GM19035 (cell line): ENCODE measurements around the gene ANKS1B.
"Not testable (repeated sequence)": the region's sequence is repeated elsewhere in the genome, so short reads cannot be mapped to it uniquely, and the experiment has no call there.

Experiments used
- ATAC-seq: cut with Tn5 transposase; IDR thresholded peaks from one replicate; pipeline ENCODE4 v1.9.1; 2021; ENCODE audit not compliant: unreplicated experiment

Gene ANKS1B

DNA sequence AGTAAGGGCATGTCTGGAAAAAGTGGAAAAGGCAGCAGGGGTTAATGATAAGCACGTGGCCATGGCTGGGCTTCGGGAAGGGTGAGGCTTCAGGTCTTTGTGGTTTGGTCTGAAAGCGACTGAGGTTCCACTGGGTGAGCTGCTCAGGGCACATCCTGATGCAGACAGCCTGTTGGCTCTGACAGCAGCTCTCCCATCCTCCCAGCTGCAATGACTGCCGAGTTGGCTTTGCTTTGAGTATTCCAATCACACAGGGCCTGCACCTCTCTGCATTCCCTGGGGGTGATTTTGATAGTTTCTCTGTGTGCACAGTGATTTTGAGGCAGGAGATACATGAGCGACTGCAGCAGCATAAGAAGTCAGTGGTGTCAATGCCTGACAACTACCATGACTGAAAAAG, 948.9 kb downstream of the ANKS1B start:
- no peak for ATAC-seq

DNA sequence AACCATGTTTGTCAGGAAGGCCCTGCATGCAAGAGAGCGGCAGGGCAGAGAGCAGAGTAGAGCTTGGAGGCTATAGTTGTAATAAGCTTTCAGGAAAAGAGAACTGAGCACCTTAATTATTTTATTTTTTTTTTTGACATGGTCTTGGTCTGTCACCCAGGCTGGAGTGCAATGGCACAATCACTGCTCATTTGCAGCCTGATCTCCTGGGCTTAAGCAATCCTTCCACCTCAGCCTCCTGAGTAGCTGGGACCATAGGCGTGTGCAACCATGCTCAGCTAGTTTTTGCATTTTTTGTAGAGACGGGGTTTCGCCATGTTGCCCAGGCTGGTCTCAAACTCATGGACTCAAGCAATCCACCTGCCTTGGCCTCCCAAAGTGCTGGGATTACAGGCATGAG, 950.5 kb downstream of the ANKS1B start:
- ATAC-seq, result not testable (repeated sequence)

DNA sequence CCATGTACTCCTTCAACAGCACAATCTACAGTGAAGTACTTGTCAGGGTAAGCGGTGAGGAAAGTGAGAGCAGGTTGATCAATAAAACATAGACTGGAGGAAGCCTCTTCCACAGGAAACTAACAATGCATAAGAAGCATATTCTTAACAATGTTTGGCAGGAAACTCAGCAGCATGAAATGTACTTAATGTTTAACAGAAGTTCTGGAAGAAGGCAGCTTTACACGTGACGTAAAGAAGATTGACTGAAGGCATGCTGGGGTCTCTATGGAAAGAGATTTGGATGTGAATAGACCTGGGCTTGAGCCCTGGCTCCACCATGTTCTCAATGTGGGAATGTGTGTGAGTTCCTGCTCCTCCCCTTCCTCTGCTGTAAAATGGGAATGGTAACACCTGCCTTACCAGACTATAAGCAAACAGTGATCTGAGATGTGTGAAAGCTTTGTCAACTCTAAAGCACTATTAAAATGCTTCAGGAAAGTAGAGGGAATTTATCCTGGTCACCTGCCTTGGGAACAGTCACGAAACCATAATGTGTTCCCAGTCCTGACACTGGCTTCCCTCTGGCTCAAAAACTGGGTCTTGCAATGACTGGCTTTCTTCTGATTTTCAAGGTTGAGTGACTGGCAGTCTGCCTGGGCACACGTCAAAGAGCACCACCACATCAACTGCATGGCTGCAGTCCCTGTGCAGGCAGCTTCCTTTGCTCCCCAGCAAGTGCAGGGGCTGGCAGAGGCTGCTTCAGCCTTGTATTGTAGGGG, 955.0 kb downstream of the ANKS1B start:
- no peak for ATAC-seq

DNA sequence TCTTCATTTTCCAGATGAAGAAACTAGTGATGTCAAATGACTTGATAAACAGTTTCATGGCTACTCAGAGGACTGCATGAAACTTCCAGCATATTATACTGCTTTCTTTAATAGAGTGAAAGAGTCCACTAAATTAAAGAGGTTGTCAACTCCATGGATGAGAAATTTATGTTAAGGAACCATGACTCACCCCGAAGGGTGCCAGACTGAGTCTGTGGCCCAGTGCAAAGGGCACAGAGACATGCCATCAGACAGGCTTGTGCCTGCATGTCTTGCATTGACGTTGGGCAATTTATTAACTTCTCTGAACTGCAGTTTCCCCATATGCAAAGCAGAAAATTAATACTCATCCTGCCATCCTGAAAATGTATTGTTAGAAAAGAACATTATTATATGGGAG, 957.3 kb downstream of the ANKS1B start:
- ATAC-seq, result no peak

DNA sequence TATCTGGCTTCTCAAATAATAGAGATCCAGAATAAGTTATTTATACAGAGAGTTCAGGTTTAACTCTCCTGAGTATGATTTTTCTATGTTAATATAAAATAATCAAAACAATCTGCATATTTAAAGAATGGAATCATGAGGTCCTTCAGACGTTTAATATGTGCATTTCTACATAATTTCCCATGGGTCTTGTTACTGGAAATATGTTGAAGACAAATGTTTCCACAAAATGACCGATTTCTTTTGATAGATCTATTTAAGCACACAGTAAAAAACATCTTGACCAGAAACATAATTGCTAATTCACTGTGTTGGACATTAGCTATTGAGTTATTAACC, 957.7 kb downstream of the ANKS1B start:
- ATAC-seq, result no peak

DNA sequence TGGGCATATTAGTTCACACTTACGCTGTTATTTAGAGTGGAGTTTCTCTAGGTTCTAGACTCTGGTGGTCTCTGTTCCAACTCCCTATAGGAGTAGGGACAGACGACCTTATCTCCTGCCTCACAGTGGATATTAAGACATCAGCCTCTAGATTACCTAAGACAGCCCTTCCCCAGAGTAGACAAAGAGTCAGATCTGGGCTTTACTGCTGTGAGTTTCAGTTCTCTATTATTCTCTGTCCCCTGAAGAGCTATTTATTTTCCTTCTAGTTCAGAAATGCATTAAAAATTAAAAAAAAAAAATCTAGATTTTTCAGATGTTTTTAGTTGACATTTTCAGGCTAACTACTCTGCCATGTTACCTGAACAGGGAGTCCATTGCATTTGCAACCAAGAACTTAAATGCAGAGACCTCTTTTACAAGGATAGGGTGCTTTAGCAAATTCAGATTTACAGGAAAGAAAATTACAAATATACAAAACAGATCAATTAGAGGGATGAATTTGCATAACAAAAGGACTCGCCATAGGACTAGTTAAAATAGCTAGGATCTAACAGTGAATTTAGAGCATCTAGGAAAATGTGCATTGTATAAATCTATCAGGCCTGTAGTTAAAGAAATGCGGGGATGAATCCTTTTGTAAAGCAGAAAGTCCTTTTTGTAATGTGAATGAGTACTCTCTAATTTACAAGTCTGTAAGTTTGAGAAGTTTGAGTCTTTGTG, 958.2 kb downstream of the ANKS1B start:
- ATAC-seq, result no peak

DNA sequence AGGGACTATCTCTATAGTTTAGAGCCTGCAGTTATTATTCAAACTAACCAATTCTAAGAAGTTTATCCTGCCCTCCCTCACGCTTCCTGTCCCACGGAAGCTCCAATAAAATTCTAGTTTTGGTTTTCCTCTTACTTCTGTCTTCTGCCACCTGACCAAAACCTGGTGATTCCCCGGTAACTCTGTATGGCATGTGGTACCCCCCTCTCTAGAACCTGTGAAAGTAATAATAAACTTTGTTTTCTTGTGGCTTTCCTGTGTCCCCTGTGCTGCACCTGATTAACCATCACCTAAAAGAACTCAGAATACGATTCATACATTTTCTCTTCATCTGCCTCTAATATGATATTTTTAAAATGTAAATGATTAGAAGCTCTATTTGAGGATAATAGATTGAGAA, 959.9 kb downstream of the ANKS1B start:
- ATAC-seq, result no peak

DNA sequence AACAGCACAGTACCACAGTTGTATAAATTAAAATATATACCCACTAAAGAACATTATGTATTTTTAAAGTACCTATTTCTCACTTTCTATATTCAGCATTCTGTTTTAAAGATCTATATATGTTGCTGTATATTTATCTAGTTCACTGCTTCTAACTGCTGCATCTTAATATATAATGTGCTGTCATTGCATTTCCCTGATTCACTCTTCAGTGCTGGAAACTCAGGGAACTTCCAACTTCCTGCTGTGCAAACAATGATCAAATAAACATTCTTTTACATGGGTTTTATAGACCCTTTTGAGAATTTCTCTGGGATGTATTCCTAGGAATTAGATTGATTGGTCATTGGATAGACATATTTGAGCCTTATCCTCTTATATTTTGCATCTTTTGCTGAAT, 960.5 kb downstream of the ANKS1B start:
- ATAC-seq, result no peak

DNA sequence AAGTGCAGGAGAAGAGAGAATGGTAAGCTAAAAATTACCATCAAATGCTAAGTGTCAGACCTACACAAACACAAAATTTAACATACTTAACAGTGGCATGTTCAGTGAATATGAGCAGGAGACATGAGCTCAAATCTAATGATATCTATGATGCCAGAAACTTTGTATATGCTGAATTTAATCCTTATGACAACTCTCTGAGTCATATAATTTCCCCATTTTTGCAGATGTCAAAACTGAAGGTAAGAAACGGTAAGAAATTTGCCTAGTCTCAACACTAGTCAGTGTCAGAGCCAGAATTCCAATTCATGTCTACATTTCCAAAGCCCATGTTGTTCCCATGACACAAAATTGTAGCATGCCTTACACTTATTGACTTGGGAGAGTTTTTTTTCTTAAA, 963.9 kb downstream of the ANKS1B start:
- ATAC-seq, result no peak

DNA sequence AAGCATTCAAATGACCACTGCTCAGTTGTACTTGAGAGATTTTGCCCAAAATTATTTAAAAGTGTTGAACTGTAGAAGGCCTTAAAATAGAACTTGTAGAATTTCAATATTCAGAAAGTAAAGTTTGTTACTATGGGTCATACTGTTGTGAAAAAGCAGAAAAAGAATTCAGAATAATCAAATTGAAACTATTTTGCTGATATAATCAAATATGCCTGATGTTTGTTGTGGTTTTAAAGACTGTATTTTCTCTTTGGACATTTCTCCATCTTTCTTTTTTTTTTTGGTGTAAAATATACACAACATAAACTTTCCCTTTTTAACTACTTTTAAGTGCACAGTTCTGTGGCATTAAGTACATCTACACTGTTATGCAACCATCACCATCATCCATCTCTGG, 964.9 kb downstream of the ANKS1B start:
- ATAC-seq, result no peak

DNA sequence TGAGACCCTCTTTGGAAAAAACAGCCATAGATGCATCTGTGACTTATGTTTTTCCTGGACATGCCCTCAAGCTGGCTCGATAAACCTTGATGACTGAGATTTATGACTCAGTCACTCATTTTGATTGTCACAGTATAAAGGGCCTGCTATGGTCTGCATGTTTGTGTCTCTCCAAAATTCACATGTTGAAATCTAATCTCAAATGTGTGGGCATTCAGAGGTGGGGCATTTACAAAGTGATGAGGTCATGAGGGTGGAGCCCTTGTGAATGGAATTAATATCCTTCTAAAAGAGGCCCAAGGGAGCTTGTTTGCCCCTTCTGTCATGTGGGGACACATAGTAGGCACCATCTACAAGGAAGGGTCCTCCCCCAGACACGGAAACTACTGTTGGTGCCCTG, 966.8 kb downstream of the ANKS1B start:
- no peak for ATAC-seq

DNA sequence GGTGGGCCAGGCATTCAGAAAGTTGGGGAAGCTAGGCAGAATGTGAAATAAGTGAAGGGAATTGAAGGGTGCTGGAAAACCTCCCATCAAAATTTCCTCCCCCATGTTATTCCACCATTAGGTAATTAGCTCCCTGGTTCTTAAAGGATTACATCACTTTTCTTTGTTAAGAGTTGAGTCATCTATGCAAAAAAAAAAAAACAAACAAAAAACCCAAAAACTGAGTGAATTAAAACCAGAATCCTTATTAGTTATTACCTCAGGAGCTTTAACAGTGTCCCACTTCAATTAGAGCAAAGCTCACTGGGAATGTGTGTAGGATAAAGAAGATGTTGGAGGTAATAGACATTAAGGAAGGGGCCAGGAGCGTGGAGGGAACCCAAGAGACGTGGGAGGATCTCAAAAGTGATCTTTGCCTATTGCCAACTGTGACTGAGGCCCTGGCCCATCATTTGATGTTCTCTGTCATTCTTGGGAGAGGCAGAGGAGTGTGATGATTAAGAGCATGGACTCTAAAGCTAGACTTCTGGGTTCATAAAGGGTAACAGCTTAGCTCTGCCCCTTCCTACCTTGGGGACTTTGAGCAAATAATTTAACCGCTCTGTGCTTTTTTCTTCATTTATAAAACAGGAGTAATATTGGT, 975.0 kb downstream of the ANKS1B start:
- ATAC-seq, result no peak

DNA sequence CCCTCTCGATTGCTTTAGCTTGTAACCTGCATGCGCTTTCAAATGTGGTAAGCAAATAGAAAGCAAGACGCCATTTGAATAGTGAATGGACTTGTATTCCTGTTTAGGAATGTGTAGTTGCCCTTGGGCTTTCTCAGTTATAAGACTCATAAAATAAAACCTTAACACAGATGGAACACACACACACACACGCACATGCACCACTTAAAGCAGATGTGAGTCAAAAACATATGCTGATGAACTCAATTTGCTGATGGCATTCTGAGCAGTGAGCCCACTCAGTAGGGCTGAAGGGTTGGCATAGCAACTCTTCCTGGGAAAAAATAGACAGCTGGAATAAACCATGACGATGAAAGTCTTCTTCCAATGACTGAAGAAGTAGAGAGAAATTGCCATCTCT, 979.1 kb downstream of the ANKS1B start:
- ATAC-seq, result no peak

DNA sequence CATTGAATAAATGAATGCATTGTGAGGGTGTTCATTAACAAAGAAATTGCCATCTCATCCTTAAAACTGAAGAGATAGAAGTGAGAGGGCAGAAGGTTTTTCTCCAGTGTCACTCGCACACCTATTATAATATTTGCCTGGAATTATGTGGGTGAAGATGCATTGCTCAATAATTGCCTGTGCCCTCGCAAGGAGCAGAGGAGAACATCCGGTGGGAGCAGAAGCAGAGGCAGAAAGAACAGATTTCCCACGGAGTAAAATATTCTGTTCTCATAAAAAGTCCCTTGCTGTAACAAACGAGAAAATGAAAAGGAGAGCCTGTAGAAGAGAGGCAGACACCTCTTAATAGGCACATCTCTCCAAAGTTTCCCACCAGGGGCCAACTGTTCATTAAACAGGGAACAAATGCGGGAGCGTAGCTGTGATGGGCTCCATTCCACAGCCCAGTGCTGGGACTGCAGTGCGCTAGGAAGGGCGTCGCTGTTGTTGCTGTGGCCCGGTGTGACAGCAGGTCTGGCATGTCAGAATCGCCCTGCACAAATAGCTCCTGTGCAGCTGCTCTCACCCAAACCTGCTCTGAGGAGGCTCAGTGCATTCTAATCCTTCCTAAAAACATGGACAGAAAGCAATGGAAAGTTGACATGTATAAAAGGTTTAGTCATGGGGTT, 979.8 kb downstream of the ANKS1B start:
- ATAC-seq, result no peak

DNA sequence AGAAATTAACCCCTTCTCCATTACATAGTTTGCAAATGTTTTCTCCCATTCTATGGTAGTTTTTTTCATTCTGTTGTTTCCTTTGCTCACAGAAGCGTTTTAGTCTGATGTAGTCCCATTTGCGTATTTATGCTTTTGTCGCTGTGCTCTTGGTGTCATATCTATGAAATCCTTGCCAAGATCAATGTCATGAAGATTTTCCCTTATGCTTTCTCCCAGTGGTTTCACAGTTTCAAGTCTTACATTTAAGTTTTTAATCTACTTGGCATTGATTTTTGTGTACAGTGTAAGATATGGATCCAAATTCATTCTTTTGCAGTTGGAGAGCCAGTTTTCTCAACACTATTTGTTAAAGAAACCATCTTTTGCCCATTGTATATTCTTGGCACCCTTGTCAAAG, 982.0 kb downstream of the ANKS1B start:
- no peak for ATAC-seq

DNA sequence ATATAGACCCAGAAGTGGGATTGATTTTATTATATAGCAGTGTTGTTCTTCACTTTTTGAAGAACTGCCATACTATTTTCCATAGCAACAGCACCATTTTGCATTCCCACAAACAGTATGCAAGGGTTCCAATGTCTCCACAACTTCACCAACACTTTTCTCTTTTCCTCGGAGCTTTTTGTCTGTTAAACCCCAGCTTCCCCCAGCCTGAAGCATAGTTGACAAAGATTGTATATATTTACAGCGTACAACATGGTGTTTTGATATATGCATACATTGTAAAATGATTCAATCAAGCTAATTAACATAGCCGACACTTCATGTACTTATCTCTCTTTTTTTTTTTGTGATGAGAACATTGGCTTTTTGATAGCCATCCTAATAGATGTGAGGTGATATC, 982.6 kb downstream of the ANKS1B start:
- no peak for ATAC-seq

DNA sequence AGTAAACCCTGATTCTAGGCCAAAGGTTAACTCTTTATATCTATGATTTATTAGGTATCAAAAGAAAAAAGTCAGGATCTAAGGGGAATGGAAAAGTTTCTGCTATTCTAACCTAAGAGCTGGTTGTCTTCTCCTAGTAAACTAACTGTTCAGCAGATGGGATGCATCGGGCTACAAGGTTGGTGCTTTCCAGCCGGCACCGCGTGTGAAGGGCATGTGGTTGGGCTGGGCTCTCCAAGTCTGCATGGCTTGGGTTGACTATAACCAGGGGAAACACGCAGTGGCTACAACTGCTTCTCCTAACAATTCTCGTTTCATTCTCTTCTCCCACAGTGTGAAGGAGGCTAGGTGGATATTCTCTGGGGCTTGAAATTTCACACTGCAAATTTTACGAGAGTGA, 985.2 kb downstream of the ANKS1B start:
- ATAC-seq, result no peak

DNA sequence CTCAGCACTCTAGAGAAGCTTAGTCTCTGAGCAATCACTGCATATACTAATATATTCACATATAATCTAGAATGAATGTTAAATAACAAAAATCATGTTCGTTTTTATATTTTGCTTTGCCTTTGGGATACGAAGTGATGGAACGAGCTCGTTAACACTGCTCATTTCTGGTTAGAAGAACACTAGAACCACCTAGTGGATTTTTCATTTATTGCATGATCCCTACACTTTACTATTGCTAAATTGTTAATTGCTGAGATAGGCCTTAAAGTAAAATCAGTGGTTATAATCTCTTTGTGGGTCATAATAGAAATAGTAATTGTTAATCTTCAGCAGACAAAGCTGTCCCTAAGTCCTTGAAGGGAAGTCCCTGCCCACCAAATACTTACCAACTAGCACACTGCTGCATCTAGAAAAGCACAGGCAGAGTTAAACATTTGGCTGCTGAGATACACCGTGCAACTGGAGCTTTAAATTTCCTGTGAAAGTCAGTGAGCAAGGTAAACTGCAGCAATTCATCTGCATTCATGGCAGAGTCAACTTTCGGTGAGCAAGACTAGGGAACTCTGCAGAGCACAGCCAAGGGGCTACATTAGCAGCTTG, 985.9 kb downstream of the ANKS1B start:
- ATAC-seq, result peak; percentile 88

DNA sequence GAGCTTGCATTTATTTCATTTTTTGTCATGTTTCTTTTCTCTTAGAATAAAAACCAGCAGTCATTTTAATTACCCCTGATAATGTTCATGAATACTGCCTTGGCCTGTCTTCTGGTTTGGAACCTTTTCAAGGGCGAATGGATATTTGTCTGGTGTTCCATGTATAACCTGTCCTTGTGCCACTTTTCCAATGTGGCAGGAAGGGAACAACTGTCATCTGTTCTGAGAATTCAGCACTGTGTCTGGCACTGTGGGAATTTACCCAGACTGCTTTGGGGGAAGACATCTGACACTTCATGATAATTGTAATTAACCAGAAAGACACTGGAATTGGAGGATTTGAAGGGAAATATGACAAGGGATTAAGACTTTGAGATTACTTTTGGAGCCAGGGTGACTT, 986.8 kb downstream of the ANKS1B start:
- no peak for ATAC-seq

DNA sequence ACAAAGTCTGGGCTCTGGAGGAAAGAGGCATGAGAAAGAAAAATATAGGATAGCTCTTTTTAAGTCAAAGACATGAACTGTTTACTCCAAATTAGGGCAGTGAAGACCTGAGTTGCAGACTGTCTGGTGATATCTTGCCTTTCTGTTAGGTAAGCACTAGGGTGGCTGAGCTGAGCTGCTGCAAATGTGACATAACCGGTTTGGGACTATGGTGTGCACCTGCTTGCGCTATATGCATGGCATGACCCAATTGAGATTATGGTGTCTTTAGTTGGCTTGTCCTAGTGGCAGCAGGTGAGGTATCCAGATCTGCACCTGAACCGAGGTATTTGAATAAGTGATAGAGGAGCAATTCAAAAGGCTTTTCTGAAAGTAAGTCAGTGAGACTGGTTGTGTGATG, 994.1 kb downstream of the ANKS1B start:
- no peak for ATAC-seq

DNA sequence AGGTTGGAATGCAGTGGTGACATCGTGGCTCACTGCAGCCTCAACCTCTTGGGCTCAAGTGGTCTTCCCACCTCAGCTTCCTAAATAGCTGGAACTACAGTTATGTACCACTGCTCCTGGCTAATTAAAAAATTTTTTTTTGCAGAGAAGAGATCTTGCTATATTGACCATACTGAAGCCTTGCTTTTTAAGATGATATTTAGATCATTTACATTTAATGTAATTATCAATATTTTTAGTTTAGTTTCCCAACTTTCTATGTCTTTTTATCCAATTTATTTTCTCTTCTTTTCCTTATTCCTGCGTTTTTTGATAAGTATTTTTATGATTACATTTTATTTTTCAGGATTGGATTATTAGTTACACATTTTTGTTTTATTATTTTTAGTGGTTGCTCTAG, 999.6 kb downstream of the ANKS1B start:
- no peak for ATAC-seq
